HepG2 (cell line): Measurements from ENCODE around the gene GPS1. TPM values are rescaled to one million over a fixed set of nuclear protein-coding genes. Genes with fewer than 3 reads are reported as not detected.
A peak's percentile ranks its signal among the peaks of the same experiment; 100 is the strongest.

Source experiments
- ATAD3A ChIP-seq: sonication (generic); formaldehyde crosslinking; IDR thresholded peaks from 2 replicates; pipeline ENCODE4 v1.4.0; 2020; ENCODE audit warnings: missing genetic modification reagents
- BCLAF1 ChIP-seq: fragments of 450-650 bp; IDR thresholded peaks from 2 replicates; pipeline ENCODE4 v1.6.1; 2017; ENCODE audit warnings: mild to moderate bottlenecking
- ESRRA ChIP-seq: sonication (generic); formaldehyde crosslinking; IDR thresholded peaks from 2 replicates; pipeline ENCODE4 v1.5.1; 2020; ENCODE audit warnings: mild to moderate bottlenecking, low read depth, missing genetic modification reagents
- GATAD2A ChIP-seq: IDR thresholded peaks from 2 replicates; pipeline ENCODE4 v1.6.1; 2016
- GMEB2 ChIP-seq: IDR thresholded peaks from 2 replicates; pipeline ENCODE4 v1.6.1; 2016; ENCODE audit warnings: missing biosample characterization, missing genetic modification reagents, low read depth
- HES4 ChIP-seq: sonication (generic); formaldehyde crosslinking; IDR thresholded peaks from 2 replicates; pipeline ENCODE4 v1.9.0; 2021; ENCODE audit warnings: mild to moderate bottlenecking, missing genetic modification reagents, borderline replicate concordance
- HNF4G ChIP-seq, 2 experiments: sonication (generic) in 1 of 2; formaldehyde crosslinking in 1 of 2; IDR thresholded peaks; 2 replicates each; pipeline versions ENCODE4 v1.4.0 to v1.6.1; 2011 to 2020; ENCODE audit warnings: borderline replicate concordance in 2 of 2, low read depth in 2 of 2, mild to moderate bottlenecking in 2 of 2, low read length in 1 of 2, missing genetic modification reagents in 1 of 2, moderate library complexity in 1 of 2
- SRY ChIP-seq: sonication (generic); formaldehyde crosslinking; IDR thresholded peaks from 2 replicates; pipeline ENCODE4 v1.8.0; 2022; ENCODE audit warnings: mild to moderate bottlenecking, missing genetic modification reagents
- STAT5B ChIP-seq: sonication (generic); formaldehyde crosslinking; IDR thresholded peaks from 2 replicates; pipeline ENCODE4 v1.4.0; 2020; ENCODE audit warnings: missing genetic modification reagents
- TBP ChIP-seq: sonication (generic); formaldehyde crosslinking; IDR thresholded peaks from 2 replicates; pipeline ENCODE4 v1.5.0; 2020; ENCODE audit warnings: missing genetic modification reagents
- TGIF2 ChIP-seq: IDR thresholded peaks from 2 replicates; pipeline ENCODE4 v1.6.1; 2016; ENCODE audit warnings: control low read depth, missing compliant biosample characterization
- USF2 ChIP-seq, 2 experiments: sonication (generic) in 1 of 2; formaldehyde crosslinking in 1 of 2; IDR thresholded peaks; 2 replicates each; pipeline versions ENCODE4 v1.5.1 to v1.6.1; 2011 to 2020; ENCODE audit warnings: borderline replicate concordance in 1 of 2, low read depth in 1 of 2, low read length in 1 of 2, mild to moderate bottlenecking in 1 of 2, missing genetic modification reagents in 1 of 2, moderate library complexity in 1 of 2
- XRCC5 ChIP-seq: fragments of 200-400 bp; formaldehyde crosslinking; optimal IDR thresholded peaks from 2 replicates; pipeline ENCODE3; 2017; ENCODE audit warnings: mild to moderate bottlenecking, low read length
- polyA plus RNA-seq, 8 experiments: library from polyadenylated mRNA; depleted of rRNA in 3 of 8; stranded (reverse) in 7 of 8; unstranded in 1 of 8; fragments of >200 nt; fragmentation: Illumina TruSeq in 4 of 8; extraction: Trizol in 4 of 8; gene quantifications; 2 replicates each; pipeline versions ENCODE4 v1.2.1 to v1.2.3, GENCODE V29; 2011 to 2016; ENCODE audit warnings: low read depth in 4 of 8, missing spikeins in 1 of 8, mixed read lengths in 1 of 8; ENCODE audit not compliant: insufficient read depth in 1 of 8
- total RNA-seq, 5 experiments: library from RNA; depleted of rRNA; stranded (reverse); fragments of >200 nt; fragmentation: Illumina TruSeq; extraction: Trizol; gene quantifications; 2 replicates each; pipeline ENCODE4 v1.2.3, GENCODE V29; 2016; ENCODE audit warnings: low read depth in 1 of 5
- TF ChIP-seq, protein P1 (sequence below): IDR thresholded peaks from 2 replicates; pipeline ENCODE4 v1.6.1; 2016; ENCODE audit warnings: missing compliant biosample characterization, missing genetic modification reagents, borderline replicate concordance
- TF ChIP-seq, protein P2 (sequence below): sonication (generic); formaldehyde crosslinking; IDR thresholded peaks from 2 replicates; pipeline ENCODE4 v1.4.0; 2020; ENCODE audit warnings: missing genetic modification reagents, borderline replicate concordance
- TF ChIP-seq, protein P3 (sequence below): sonication (generic); formaldehyde crosslinking; IDR thresholded peaks from 2 replicates; pipeline ENCODE4 v1.5.0; 2020; ENCODE audit warnings: mild to moderate bottlenecking, missing genetic modification reagents, moderate library complexity

The GPS1 gene
- total and polyA plus RNA-seq, 2 of the 13 experiments (the other 11 are each of a cell fraction or from before 2014, with no cell fraction given): 124 to 128 TPM

DNA sequence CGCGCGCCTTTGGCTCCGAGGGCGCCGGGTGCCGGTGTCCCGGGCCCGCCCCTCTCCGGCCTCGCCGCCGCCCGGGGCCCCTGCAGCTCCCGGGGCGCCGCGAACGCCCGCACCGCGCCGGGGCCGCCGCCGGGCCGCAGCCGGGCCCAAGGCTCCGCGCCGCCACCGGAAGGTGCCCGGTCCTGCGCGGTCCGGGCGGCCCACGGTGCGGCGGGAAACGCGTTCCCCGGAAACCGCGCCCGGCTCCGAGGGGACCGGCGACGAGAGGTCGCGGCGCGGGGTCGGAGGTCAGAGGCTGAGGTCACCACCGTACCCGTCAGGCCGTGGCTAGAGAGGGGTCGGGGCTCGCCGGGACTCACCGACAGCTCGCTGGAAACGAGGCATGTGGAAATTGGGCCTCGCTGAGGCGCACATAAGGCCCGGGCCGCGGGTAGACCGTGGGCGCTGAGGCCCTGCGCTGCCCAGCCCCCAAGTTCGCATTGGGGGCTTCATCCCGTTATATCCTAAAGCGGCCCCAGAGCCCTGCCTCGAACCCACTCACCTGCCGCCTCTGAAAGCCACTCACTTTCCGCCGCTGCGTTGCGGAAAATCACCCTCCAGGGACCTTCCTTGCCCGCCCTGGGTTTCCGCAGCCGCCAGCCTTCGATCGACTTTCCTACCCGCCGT, 14.1 kb downstream of the GPS1 start, which contains the start of gene DUS1L (continued):
- TF ChIP-seq USF2 (IDR thresholded peaks at IDR 0.05; ENCODE audit: low read depth, low read length) (no peak), USF2 (CRISPR knock-in tag; IDR thresholded peaks at IDR 0.05; ENCODE audit: borderline replicate concordance) (no peak; the same call in 1 of the 2 replicates), ESRRA (CRISPR knock-in tag) (peak; percentile 96), BCLAF1 (no peak), TBP (CRISPR knock-in tag) (no peak), STAT5B (peak; percentile 95), GMEB2 (CRISPR knock-in tag) (peak; percentile 68; the same call in 1 of the 2 replicates), XRCC5 (peak; percentile 96), HNF4G (IDR thresholded peaks at IDR 0.05; ENCODE audit: borderline replicate concordance, low read depth, low read length) (peak; percentile 84; the same call in 1 of the 2 replicates), HNF4G (CRISPR knock-in tag; IDR thresholded peaks at IDR 0.05; ENCODE audit: borderline replicate concordance, low read depth) (peak; percentile 89), SRY (CRISPR knock-in tag) (peak; percentile 96), ATAD3A (CRISPR knock-in tag) (no peak), HES4 (0 out of 2 replicates have a peak, but pooled peaks have one; percentile 56), TGIF2 (CRISPR knock-in tag) (peak; percentile 87), GATAD2A (CRISPR knock-in tag) (peak; percentile 76; the same call in 1 of the 2 replicates)
- TF ChIP-seq, protein P1, sequence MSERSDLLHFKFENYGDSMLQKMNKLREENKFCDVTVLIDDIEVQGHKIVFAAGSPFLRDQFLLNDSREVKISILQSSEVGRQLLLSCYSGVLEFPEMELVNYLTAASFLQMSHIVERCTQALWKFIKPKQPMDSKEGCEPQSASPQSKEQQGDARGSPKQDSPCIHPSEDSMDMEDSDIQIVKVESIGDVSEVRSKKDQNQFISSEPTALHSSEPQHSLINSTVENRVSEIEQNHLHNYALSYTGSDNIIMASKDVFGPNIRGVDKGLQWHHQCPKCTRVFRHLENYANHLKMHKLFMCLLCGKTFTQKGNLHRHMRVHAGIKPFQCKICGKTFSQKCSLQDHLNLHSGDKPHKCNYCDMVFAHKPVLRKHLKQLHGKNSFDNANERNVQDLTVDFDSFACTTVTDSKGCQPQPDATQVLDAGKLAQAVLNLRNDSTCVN: peak; percentile 76; the same call in 1 of the 2 replicates
- TF ChIP-seq, protein P2, sequence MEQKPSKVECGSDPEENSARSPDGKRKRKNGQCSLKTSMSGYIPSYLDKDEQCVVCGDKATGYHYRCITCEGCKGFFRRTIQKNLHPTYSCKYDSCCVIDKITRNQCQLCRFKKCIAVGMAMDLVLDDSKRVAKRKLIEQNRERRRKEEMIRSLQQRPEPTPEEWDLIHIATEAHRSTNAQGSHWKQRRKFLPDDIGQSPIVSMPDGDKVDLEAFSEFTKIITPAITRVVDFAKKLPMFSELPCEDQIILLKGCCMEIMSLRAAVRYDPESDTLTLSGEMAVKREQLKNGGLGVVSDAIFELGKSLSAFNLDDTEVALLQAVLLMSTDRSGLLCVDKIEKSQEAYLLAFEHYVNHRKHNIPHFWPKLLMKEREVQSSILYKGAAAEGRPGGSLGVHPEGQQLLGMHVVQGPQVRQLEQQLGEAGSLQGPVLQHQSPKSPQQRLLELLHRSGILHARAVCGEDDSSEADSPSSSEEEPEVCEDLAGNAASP: peak; percentile 87
- TF ChIP-seq, protein P3, sequence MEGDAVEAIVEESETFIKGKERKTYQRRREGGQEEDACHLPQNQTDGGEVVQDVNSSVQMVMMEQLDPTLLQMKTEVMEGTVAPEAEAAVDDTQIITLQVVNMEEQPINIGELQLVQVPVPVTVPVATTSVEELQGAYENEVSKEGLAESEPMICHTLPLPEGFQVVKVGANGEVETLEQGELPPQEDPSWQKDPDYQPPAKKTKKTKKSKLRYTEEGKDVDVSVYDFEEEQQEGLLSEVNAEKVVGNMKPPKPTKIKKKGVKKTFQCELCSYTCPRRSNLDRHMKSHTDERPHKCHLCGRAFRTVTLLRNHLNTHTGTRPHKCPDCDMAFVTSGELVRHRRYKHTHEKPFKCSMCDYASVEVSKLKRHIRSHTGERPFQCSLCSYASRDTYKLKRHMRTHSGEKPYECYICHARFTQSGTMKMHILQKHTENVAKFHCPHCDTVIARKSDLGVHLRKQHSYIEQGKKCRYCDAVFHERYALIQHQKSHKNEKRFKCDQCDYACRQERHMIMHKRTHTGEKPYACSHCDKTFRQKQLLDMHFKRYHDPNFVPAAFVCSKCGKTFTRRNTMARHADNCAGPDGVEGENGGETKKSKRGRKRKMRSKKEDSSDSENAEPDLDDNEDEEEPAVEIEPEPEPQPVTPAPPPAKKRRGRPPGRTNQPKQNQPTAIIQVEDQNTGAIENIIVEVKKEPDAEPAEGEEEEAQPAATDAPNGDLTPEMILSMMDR (CRISPR knock-in tag): peak; percentile 42
